PC-3 (cell line): Measurements from ENCODE around the gene CACNG8. TPM values are rescaled to one million over a fixed set of nuclear protein-coding genes. Genes with fewer than 3 reads are reported as not detected.

Experiments used
- ATAC-seq: fragments of 200-7000 bp; cut with Tn5 transposase; 2 replicates; pipeline ENCODE4 v1.9.1; 2020; ENCODE audit warnings: mild to moderate bottlenecking, moderate library complexity
- BruUV-seq: library from RNA; stranded (reverse); fragments of 400-500 nt; replicated peaks from 2 replicates; lab custom pipeline; 2021; lab: Mats Ljungman, UMichigan
- CTCF ChIA-PET: fragments of 300-600 bp; sonication (Branson Sonifier 250); formaldehyde crosslinking; loops from one replicate; lab custom pipeline; 2022; ENCODE audit warnings: antibody characterized with exemption; lab: Charles Lee
- POLR2A ChIA-PET: fragments of 300-600 bp; sonication (Branson Sonifier 250); formaldehyde crosslinking; loops from one replicate; lab custom pipeline; 2022; ENCODE audit warnings: antibody characterized with exemption; ENCODE audit not compliant: unreplicated experiment; lab: Charles Lee
- DNase-seq: peaks from one replicate; pipeline ENCODE4 v3.0.0-alpha.2; 2015
- H2AFZ ChIP-seq: fragments of 300-600 bp; sonication (generic); 2 replicates; pipeline ENCODE4 v1.6.0; 2016; ENCODE audit warnings: antibody characterized with exemption, low read length
- H3F3A ChIP-seq: fragments of 300-600 bp; sonication (generic); one replicate; pipeline ENCODE4 v1.6.0; 2017; ENCODE audit warnings: antibody characterized with exemption, low read length, control low read depth, mild to moderate bottlenecking; ENCODE audit not compliant: unreplicated experiment
- H3K27ac ChIP-seq: fragments of 300-600 bp; sonication (generic); 2 replicates; pipeline ENCODE4 v1.5.1; 2016; ENCODE audit warnings: mild to moderate bottlenecking, low read length
- H3K27me3 ChIP-seq: fragments of 300-600 bp; sonication (generic); 2 replicates; pipeline ENCODE4 v1.6.1; 2016; ENCODE audit warnings: low read length, mixed read lengths
- H3K36me3 ChIP-seq: fragments of 300-600 bp; sonication (generic); 2 replicates; pipeline ENCODE4 v1.6.1; 2016; ENCODE audit warnings: low read depth, mixed run types, low read length, mixed read lengths
- H3K4me1 ChIP-seq: fragments of 300-600 bp; sonication (generic); 2 replicates; pipeline ENCODE4 v1.5.1; 2016; ENCODE audit warnings: low read length; ENCODE audit not compliant: insufficient read depth
- H3K4me2 ChIP-seq: fragments of 300-600 bp; sonication (generic); 2 replicates; pipeline ENCODE4 v1.6.0; 2016; ENCODE audit warnings: low read length
- H3K4me3 ChIP-seq: fragments of 300-600 bp; sonication (generic); 2 replicates; pipeline ENCODE4 v1.5.1; 2016; ENCODE audit warnings: mild to moderate bottlenecking, low read length, mixed read lengths
- H3K79me2 ChIP-seq: fragments of 300-600 bp; sonication (generic); 2 replicates; pipeline ENCODE4 v1.6.1; 2017; ENCODE audit warnings: low read length, mixed read lengths
- H3K9ac ChIP-seq: fragments of 300-600 bp; sonication (generic); 2 replicates; pipeline ENCODE4 v1.6.0; 2016; ENCODE audit warnings: mild to moderate bottlenecking, low read length
- H3K9me2 ChIP-seq: fragments of 300-600 bp; sonication (generic); replicated peaks from 2 replicates; pipeline ENCODE4 v1.6.1; 2016; ENCODE audit warnings: mixed run types, low read length, mixed read lengths
- H3K9me3 ChIP-seq: fragments of 300-600 bp; sonication (generic); 2 replicates; pipeline ENCODE4 v1.6.1; 2016; ENCODE audit warnings: low read length, mixed read lengths
- H4K20me1 ChIP-seq: fragments of 300-600 bp; sonication (generic); 2 replicates; pipeline ENCODE4 v1.6.1; 2016; ENCODE audit warnings: low read length, mixed read lengths
- EZH2 ChIP-seq: fragments of 300-600 bp; sonication (generic); IDR thresholded peaks from one replicate; pipeline ENCODE4 v1.6.1; 2017; ENCODE audit warnings: antibody characterized with exemption, mild to moderate bottlenecking, low read length; ENCODE audit not compliant: unreplicated experiment
- EZH2phosphoT487 ChIP-seq: fragments of 300-600 bp; sonication (generic); IDR thresholded peaks from 2 replicates; pipeline ENCODE4 v1.6.1; 2018; ENCODE audit warnings: mild to moderate bottlenecking, antibody characterized with exemption, low read length, borderline replicate concordance
- intact Hi-C: fragments of 100-400 bp; cut with micrococcal nuclease; formaldehyde crosslinking; loops from 2 replicates; pipeline ENCODE4 v1.9.0; 2023
- total RNA-seq: library from RNA; depleted of rRNA; stranded (reverse); fragments of >200 nt; gene quantifications from 2 replicates; pipeline ENCODE4 v1.2.3, GENCODE V29; 2014
- TF ChIP-seq, protein P1 (sequence below): fragments of 300-600 bp; sonication (generic); conservative IDR thresholded peaks from 2 replicates; pipeline ENCODE4 v1.5.1; 2017; ENCODE audit warnings: antibody characterized with exemption, low read depth, mild to moderate bottlenecking, low read length

Gene CACNG8
- total RNA-seq, 1 experiment from 2014 or later = 0.15 TPM

DNA sequence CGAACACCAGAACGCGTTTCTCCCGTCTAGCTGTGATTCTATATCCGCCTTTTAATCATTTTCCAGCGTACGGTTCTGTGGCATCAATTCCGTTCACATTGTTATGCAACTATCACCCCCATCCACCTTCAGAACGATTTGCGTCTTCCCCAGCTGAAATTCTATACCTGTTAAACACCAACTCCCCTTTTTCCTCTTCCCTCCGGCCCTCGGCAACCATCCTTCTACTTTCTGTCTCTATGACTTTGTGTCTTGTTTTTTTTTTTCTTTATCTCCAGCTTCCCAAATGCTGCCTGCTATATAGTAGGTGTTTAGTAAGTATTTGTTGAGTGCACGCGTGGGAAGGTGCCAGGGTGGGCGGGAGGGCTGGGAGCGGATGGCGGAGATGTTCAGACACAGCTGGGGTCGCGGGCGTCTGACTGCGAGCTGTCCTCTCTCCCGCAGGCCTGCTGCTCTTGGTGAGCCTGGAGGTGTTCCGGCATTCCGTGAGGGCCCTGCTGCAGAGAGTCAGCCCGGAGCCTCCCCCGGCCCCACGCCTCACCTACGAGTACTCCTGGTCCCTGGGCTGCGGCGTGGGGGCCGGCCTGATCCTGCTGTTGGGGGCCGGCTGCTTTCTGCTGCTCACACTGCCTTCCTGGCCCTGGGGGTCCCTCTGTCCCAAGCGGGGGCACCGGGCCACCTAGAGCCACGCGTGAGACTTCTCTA, 48.9 kb downstream of the CACNG8 start:
- ChIA-PET CTCF (no interaction called here), POLR2A (no interaction called here)
- Histone ChIP-seq H3K9me3 (no peaks in the 10 kb centered on the region), H3K4me3 (no peak overlapping the region), H3K9me2 (no peaks in the 10 kb centered on the region), H2AFZ (no peak overlapping the region), H3K4me1 (peaks cover 26% of the 10 kb centered on the region), H3K36me3 (no peaks in the 10 kb centered on the region), H3K79me2 (no peaks in the 10 kb centered on the region), H3K27me3 (no peaks in the 10 kb centered on the region), H4K20me1 (no peaks in the 10 kb centered on the region), H3K4me2 (no peak overlapping the region), H3K9ac (no peak overlapping the region), H3F3A (no peaks in the 10 kb centered on the region), H3K27ac (no peak overlapping the region)
- intact Hi-C loops = no loop called here
- no peak for ATAC-seq
- BruUV-seq = no TSS peak
- no peak for TF ChIP-seq EZH2
- TF ChIP-seq, protein P1, sequence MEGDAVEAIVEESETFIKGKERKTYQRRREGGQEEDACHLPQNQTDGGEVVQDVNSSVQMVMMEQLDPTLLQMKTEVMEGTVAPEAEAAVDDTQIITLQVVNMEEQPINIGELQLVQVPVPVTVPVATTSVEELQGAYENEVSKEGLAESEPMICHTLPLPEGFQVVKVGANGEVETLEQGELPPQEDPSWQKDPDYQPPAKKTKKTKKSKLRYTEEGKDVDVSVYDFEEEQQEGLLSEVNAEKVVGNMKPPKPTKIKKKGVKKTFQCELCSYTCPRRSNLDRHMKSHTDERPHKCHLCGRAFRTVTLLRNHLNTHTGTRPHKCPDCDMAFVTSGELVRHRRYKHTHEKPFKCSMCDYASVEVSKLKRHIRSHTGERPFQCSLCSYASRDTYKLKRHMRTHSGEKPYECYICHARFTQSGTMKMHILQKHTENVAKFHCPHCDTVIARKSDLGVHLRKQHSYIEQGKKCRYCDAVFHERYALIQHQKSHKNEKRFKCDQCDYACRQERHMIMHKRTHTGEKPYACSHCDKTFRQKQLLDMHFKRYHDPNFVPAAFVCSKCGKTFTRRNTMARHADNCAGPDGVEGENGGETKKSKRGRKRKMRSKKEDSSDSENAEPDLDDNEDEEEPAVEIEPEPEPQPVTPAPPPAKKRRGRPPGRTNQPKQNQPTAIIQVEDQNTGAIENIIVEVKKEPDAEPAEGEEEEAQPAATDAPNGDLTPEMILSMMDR = no peak
- no peak for TF ChIP-seq EZH2phosphoT487
- DNase-seq = no peak

DNA sequence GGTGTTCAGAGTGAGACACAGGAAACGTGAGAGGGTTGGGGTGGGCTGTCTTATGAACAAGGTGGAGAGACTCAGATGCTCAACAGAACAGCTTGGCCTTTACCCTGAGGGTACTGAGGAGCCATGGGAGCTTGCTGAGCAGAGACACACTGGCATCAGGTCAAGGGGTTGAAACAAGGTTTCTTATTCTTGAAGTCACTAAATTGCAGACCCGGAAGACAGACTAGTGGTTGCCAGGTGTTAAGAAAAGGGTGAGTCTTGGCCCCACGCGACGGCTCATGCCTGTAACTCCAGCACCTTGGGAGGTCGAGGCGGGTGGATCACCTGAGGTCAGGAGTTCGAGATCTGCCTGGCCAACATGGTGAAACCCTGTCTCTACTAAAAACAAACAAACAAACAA, 51.1 kb downstream of the CACNG8 start:
- H3K27me3 ChIP-seq = no peaks in the 10 kb centered on the region
- H3K79me2 ChIP-seq = no peaks in the 10 kb centered on the region
- no peak overlapping the region for H3K9ac ChIP-seq
- no peak for TF ChIP-seq EZH2phosphoT487
- TF ChIP-seq EZH2 = no peak
- TF ChIP-seq, protein P1 = no peak
- no peak overlapping the region for H3K4me3 ChIP-seq
- no peak for DNase-seq
- no peaks in the 10 kb centered on the region for H3K9me3 ChIP-seq
- no peak overlapping the region for H2AFZ ChIP-seq
- ChIA-PET CTCF (no interaction called here), POLR2A (no interaction called here)
- no peaks in the 10 kb centered on the region for H3K9me2 ChIP-seq
- no peak for ATAC-seq
- BruUV-seq = no TSS peak
- H3K4me1 ChIP-seq = peaks cover 6% of the 10 kb centered on the region; the same call in 1 of the 2 replicates
- no peak overlapping the region for H3K4me2 ChIP-seq
- H3K36me3 ChIP-seq = no peaks in the 10 kb centered on the region
- H4K20me1 ChIP-seq = no peaks in the 10 kb centered on the region
- no peak overlapping the region for H3K27ac ChIP-seq
- H3F3A ChIP-seq = no peaks in the 10 kb centered on the region
- intact Hi-C loops = no loop called here

DNA sequence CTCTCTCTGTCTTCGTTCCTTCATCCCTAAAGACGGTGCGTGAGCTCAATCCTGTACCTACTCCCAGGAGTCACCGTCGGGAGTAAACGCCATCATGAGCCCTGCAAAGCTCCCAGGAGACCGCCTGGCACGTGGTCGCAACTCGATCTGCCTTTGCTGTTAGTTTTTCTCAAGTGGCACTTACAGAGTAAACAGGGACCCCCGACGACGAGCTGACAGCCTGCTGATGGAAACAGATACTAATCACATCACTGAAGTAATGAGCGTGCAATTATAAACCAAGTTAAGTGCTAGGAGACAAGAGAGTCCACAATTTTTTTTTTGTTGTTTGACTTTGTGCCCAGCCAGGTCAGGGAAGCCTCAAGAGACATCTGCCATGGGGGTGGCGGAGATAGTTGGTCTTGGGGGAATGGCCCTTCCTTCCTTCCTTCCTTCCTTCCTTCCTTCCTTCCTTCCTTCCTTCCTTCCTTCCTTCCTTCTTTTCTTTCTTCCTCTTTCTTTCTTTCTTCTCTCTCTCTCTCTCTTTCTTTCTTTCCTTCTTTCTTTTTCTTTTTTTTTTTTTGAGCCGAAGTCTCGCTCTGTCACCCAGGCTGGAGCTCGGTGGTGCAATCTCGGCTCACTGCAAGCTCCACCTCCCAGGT, 52.3 kb downstream of the CACNG8 start:
- Histone ChIP-seq H3K36me3 (no peaks in the 10 kb centered on the region), H3F3A (no peaks in the 10 kb centered on the region), H2AFZ (no peak overlapping the region), H4K20me1 (no peaks in the 10 kb centered on the region), H3K9me2 (no peaks in the 10 kb centered on the region), H3K4me2 (no peak overlapping the region), H3K79me2 (no peaks in the 10 kb centered on the region), H3K27me3 (no peaks in the 10 kb centered on the region), H3K9me3 (no peaks in the 10 kb centered on the region), H3K27ac (no peak overlapping the region), H3K9ac (no peak overlapping the region), H3K4me1 (peaks cover 12% of the 10 kb centered on the region), H3K4me3 (no peak overlapping the region)
- CTCF ChIA-PET = interaction anchor here (0.6 kb wide), 1 partner anchor 64 kb away, joined by 4 read pairs; no protein-coding TSS in a partner anchor
- POLR2A ChIA-PET = no interaction called here
- TF ChIP-seq, protein P1 = no peak
- TF ChIP-seq EZH2 (no peak), EZH2phosphoT487 (no peak)
- BruUV-seq = no TSS peak
- intact Hi-C loops = no loop called here
- DNase-seq (no peak), ATAC-seq (no peak)
